ENCODE data around the gene GOLGA6C. TPM values are rescaled to one million over a fixed set of nuclear protein-coding genes. Genes with fewer than 3 reads are reported as not detected.
"Not testable (repeated sequence)": the region's sequence is repeated elsewhere in the genome, so short reads cannot be mapped to it uniquely, and the experiment has no call there.

Gene GOLGA6C
- total RNA-seq, 1 experiment from 2014 or later: not detected

GRCh38 chr15:75227112-75227511 lies 31.0 kb upstream of the GOLGA6C start:
- DNase-seq (ENCODE audit: low spot score): not testable (repeated sequence)

GRCh38 chr15:75227663-75228280 lies 30.4 kb upstream of the GOLGA6C start:
- no peak for DNase-seq (ENCODE audit: low spot score)

- DNase-seq (ENCODE audit: low spot score): no peak
These were observed 29.3 kb upstream of the GOLGA6C start for GRCh38 chr15:75228787-75229186.

- peak; percentile 29 for DNase-seq (ENCODE audit: low spot score)
These were observed 28.7 kb upstream of the GOLGA6C start for GRCh38 chr15:75229191-75230015.

GRCh38 chr15:75230016-75230343 lies 28.2 kb upstream of the GOLGA6C start:
- no peak for DNase-seq (ENCODE audit: low spot score)

GRCh38 chr15:75230551-75231371 lies 27.4 kb upstream of the GOLGA6C start:
- DNase-seq (ENCODE audit: low spot score): no peak

GRCh38 chr15:75231836-75232235 lies 26.3 kb upstream of the GOLGA6C start:
- no peak for DNase-seq (ENCODE audit: low spot score)

- DNase-seq (ENCODE audit: low spot score): no peak
These were observed 25.8 kb upstream of the GOLGA6C start for GRCh38 chr15:75232252-75232813.

- no peak for DNase-seq (ENCODE audit: low spot score)
These were observed 25.2 kb upstream of the GOLGA6C start for GRCh38 chr15:75232826-75233503.

- DNase-seq (ENCODE audit: low spot score): no peak
These were observed 24.5 kb upstream of the GOLGA6C start for GRCh38 chr15:75233504-75234190.

- DNase-seq (ENCODE audit: low spot score): no peak
These were observed 23.8 kb upstream of the GOLGA6C start for GRCh38 chr15:75234191-75234810.

- no peak for DNase-seq (ENCODE audit: low spot score)
These were observed 23.0 kb upstream of the GOLGA6C start for GRCh38 chr15:75235051-75235673.

GRCh38 chr15:75235760-75236729 lies 22.1 kb upstream of the GOLGA6C start:
- DNase-seq (ENCODE audit: low spot score): no peak

GRCh38 chr15:75237316-75237982 lies 20.7 kb upstream of the GOLGA6C start:
- DNase-seq (ENCODE audit: low spot score): no peak

- DNase-seq (ENCODE audit: low spot score): no peak
These were observed 20.0 kb upstream of the GOLGA6C start for GRCh38 chr15:75238150-75238549.

- DNase-seq (ENCODE audit: low spot score): not testable (repeated sequence)
These were observed 12.4 kb upstream of the GOLGA6C start for GRCh38 chr15:75245741-75246140.

GRCh38 chr15:75248991-75249390 lies 9.1 kb upstream of the GOLGA6C start:
- DNase-seq (ENCODE audit: low spot score): not testable (repeated sequence)

GRCh38 chr15:75249726-75250125 lies 8.4 kb upstream of the GOLGA6C start:
- no peak for DNase-seq (ENCODE audit: low spot score)
